Skin of body (tissue), 2 donors: ENCODE measurements around the gene C19orf44. TPM values are rescaled to one million over a fixed set of nuclear protein-coding genes. Genes with fewer than 3 reads are reported as not detected.
"Not testable (repeated sequence)": the region's sequence is repeated elsewhere in the genome, so short reads cannot be mapped to it uniquely, and the experiment has no call there.

Experiments used
- DNase-seq: peaks from one replicate; lab custom pipeline; 2025; lab: John Stamatoyannopoulos, UW
- total RNA-seq: library from RNA; depleted of rRNA; stranded (reverse); fragments of >200 nt; gene quantifications from one replicate; pipeline ENCODE4 v1.2.3, GENCODE V29; 2014

The C19orf44 gene
- total RNA-seq, 1 donor from 2014 or later, result 2.9 TPM

DNA sequence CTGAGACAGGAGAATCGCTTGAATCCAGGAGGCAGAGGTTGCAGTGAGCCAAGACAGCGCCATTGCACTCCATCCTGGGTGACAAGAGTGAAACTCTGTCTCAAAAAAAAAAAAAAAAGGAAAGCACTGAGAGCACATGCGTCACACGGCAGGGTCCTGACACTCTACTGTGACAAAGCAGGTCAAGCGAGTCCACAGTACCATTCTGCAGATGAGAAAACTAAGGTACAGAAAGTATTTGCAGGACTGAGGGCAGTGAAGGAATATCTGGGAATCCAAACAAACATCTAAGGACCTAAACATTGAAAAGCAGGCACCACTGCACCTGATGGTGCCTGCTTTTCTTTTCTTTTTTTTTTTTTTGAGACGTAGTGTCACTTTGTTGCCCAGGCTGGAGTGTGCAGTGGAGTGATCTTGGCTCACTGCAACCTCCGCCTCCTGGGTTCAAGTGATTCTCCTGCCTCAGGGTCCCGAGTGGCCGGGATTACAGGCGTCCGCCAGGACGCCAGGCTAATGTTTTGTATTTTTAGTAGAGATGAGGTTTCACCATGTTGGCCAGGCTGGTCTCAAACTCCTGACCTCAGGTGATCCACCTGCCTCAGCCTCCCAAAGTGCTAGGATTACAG, 29.3 kb upstream of the C19orf44 start:
- DNase-seq, result not testable (repeated sequence)

DNA sequence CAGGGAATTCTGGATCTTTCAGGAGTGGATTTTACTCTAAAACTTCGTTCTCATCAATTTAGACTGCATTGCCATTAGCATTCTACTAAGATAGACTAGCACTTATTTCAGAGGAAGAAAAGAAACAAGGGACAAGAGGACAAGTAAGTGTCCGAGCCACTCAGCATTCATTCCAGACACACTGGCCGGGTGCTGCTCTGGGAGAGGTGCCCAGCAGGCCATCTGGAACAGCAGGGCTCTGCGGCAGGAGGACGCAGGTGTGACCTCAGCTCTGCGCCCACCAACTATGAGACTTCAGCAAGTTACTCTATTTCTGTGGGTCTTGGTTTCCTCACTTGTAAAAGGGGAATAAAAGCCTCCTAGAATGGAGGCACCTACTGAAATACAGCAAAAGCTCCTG, 28.6 kb upstream of the C19orf44 start:
- DNase-seq, result no peak

DNA sequence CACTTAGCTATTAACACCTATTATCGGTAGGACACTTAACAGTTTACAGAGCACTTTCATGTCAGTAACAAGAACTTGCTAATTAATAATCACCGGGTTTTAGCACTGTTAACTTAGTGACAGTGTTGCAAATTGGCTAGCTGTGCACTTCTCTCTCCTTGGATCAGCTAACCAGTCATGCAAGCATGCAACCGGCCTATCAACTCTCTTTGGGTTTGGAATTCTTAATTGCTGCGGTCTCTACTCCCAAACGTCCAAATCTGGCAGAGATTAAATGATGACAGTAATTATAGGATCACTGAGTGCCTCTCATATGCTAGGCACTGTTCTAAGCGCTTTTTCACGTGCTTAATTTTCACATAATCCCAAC, 25.7 kb upstream of the C19orf44 start:
- DNase-seq, result no peak

DNA sequence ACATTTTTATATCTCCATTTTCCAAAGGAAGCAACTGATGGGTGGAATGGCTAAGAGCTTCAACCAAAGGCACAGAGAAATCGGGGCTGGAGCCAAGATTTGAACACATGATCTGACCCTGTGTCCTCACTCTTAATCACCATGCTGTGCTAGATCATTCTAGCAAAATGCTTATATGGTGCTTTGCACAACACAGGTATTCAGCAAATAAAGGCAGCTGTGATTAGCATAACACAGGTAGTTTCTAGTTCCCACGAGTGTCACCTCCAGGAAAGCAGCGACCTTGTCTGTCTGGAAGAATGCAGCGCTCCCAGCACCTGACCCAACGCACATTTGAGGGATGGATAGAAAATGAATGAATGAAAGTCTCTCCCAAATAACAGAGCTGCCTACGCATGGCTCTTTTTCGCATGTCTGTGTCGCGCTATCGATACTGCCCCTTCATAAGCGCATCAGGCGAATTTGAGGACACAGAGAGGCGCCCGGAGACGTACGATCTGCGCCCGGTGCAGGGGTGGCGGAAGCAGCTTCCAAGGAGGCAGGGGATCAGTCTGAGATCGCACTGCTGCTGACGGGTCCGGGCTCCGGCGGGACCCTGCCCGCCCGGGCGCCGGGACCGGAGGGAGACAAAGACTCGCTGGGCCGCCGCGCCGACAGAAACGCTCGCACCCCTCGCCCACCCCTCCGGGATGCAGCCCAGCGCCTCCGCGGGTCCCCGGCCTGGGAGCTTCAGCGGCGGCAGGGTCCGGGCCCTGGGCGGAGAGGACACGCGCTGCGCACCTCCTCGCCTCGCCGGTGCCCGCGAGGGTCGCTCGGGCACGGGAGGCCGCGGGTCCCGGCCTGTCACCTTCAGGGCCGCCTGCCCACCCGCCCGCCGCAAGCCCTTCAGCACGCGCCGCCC, 25.0 kb upstream of the C19orf44 start:
- DNase-seq, result no peak

DNA sequence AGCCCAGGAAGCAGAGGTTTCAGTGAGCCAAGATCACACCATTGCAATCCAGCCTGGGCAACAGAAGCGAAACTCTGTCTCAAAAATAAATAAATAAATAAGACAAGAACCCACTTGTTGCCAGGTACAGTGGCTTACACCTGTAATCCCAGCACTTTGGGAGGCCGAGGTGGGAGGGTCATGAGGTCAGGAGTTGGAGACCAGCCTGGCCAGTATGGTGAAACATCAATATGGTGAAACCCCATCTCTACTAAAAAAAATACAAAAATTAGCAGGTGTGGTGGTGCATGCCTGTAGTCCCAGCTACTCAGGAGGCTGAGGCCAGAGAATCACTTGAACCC, 23.7 kb upstream of the C19orf44 start:
- DNase-seq, result not testable (repeated sequence)

DNA sequence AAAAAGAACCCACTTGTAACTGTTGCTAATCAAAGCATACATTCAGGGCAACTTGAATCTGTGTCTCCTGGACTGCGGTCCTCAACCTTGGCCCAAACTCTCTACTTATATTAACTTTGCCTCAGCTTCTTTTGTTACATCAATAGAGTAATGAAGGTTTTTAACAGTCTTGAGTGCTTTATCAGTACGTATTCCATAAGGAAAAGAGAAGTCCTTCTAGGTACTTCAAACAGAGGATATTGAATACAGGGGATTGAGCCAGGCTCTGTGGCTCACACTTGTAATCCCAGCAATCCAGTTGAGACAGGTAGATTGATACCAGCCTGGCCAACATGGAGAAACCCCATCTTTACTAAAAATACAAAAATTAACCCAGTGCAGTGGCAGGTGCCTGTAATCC, 23.2 kb upstream of the C19orf44 start:
- no peak for DNase-seq

DNA sequence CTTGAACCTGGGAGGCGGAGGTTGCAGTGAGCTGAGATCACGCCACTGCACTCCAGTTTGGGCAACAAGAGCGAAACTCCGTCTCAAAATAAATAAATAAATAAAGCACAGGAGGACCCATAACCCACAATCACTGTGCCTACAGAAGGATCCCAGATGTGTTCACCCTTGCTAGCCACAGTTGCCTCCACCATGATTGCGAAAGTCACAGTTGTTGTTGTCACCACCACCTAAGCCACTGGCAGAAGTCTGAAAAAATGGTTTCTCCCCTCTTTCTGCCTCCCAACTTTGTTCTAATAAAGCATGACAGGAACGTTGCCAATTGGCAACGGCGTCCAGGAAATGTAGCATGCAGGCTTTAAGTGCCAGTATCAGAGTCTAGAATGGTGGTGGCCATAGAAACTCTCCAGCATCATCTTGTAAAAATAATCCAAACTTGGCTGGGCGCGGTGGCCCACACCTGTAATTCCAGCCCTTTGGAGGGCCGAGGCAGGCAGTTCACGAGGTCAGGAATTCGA, 22.3 kb upstream of the C19orf44 start:
- no peak for DNase-seq

DNA sequence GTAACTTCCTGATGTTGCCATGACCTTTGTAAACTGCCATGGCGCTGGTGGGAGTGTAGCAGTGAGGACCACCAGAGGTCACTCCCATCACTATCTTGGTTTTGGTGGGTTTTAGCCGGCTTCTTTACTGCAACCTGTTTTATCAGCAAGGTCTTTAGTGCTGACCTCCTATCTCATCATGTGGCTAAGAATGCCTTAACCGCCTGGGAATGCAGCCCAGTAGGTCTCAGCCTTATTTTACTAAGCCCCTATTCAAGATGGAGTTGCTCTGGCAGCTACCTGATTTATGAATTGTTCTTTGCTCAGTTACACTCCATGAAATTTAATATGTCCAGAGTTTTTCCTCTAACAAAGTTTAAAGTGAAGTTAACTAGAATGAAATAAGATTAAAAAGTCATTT, 19.8 kb upstream of the C19orf44 start:
- DNase-seq, result no peak

DNA sequence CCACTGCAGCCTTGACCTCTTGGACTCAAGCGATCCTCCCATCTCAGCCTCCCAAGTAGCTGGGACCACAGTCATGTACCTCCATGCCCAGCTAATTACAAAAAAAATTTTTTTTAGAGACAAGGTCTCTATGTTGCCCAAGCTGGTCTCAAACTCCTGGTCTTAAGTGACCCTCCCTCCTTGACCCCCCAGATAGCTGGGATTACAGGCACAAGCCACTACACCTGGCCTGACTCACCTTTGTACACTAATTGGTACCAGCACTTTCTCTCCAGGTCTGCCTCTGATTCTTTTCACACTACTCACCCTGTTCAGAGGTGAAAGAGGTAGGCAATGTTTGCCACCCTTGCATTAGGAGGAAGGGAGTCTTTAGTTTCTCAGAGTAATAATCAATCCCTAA, 18.9 kb upstream of the C19orf44 start:
- no peak for DNase-seq

DNA sequence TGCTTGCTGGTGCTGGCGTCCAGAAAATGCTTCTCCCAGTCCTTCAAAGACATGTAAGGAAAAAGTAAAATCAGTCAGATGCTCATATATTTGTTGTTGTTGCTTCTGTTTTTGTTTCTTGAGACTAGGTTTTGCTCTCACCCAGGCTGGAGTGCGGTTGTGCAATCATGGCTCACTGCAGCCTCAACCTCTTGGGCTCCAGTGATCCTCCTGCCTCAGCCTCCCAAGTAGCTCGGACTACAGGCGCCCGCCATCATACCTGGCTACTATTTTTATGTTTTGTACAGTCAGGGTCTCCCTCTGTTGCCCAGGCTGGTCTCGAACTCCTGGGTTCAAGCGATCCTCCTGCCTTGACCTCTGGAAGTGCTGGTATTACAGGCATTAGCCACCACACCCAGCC, 13.4 kb upstream of the C19orf44 start:
- no peak for DNase-seq

DNA sequence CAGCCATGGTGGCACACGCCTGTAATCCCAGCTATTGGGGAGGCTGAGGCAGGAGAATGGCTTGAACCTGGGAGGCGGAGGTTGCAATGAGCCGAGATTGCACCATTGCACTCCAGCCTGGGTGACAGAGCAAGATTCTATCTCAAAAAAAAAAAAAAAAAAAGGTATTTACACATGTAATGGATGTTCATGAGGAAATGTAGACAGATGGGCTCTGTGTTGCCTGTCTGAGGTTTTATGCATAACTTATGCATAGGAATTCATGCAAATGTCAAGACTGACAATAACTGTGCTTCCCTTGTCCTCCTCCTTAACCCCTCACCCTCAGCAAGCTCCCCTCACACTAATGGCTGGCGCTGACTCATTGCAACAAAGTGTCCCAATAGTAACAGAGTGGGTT, 9.7 kb upstream of the C19orf44 start:
- not testable (repeated sequence) for DNase-seq

DNA sequence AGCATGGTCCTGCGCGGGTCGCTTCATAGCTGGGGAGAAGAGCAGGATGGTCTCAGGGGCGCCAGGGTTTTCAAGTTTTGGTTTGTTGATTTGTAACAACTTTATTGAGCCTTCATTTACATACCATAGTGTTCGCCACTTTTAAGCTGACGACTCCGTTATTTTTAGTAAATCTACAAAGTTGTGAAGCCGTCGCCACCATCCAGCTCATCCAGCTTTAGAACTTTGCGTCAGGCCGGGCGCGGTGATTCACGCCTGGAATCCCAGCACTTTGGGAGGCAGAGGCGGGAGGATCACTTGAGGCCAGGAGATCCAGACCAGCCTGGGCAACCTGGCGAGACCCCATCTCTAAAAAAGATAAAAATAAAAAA, 404 bp downstream of the C19orf44 start:
- DNase-seq, result no peak

DNA sequence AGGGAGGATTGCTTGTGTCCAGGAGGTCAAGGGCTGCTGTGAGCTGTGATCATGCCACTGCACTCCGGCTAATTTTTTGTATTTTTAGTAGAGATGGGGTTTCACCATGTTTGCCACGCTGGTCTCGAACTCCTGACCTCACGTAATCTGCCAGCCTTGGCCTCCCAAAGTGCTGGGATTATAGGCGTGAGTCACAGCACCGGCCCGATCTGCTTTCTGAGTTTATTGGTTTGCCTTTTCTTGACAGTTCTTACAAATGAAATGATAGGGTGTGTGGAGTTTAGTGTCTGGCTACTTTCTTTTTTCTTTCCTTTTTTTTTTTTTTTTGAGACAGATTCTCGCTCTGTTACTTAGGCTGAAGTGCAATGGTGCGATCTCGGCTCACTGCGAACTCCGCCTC, 848 bp downstream of the C19orf44 start:
- DNase-seq, result no peak

DNA sequence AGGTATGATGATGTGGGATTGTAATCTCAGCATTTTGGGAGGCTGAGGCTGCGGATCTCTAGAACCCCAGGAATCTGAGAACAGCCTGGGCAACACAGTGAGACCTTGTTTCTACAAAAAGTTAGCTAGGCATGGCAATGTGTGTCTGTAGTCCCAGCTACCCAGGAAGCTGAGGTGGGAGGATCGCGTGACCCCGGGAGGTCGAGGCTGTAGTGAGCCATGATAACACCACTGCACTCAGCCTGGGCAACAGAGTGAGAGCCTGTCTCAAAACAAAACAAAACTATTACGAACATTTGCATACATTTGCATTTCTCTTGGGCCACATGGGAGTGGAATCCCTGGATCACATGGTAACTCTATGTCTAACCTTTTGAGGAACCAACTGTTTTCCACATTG, 1.6 kb downstream of the C19orf44 start:
- DNase-seq, result no peak

DNA sequence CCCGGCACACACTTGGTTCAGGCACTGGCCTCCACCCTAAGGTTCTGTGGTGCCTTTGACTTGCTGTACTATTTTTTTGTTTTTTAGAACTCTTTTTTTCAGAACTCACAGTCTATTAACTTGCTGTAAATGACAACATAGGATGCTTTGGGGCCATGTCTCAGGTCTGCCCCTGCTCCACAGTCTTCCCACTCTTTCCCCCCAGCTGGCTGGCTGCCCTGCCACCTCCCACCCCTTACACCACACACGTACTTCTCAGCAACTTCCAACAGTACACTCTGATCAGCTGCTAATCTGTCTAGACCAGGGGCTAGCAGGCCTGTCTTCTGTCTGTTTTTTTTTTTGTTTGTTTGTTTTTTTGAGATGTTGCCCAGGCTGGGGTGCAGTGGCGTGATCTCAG, 8.1 kb downstream of the C19orf44 start:
- no peak for DNase-seq

DNA sequence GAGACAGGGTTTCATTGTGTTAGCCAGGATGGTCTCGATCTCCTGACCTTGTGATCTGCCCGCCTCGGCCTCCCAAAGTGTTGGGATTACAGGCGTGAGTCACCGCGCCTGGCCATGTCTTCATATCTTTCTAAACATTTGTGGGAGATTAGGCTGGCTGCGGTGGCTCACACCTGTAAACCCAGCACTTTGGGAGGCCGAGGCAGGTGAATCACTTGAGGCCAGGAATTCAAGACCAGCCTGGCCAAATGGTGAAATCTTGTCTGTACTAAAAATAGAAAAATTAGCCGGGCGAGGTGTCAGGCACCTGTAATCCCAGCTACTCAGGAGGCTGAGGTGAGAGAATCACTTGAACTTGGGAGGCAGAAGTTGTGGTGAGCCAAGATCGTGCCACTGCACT, 10.0 kb downstream of the C19orf44 start:
- DNase-seq, result not testable (repeated sequence)

DNA sequence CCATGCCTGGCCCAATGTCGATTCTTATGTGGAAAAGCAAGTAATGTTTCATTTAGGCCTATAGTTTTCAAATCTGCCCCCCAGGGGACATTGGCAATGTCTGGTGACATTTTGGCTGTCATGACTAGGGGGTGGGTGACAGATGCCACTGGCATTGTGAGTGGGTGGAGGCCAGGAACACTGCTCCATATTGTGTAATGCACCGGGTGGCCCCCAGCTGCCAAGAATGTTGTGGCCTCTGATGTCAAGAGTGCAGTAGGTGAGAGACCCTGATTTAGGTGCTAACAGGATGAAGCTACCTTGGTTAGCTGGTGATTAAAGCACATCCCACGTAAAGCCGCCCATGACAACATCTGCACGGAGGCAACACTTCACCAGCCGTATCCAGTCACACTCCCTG, 10.8 kb downstream of the C19orf44 start:
- DNase-seq, result no peak

DNA sequence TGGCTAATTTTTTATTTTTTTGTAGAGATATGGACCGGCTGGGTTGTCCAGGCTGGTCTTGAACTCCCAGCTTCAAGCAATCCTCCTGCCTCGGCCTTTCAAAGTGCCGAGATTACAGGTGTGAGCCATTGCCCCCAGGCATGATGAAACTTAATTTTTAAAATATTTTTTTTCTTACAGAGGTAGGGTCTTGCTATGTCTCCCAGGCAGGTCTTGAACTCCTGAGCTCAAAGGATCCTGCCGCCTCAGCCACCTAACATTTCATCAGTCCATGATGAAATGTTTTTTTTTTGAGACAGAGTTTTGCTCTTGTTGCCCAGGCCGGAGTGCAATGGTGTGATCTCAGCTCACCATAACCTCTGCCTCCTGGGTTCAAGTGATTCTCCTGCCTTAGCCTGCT, 12.4 kb downstream of the C19orf44 start:
- DNase-seq, result no peak

DNA sequence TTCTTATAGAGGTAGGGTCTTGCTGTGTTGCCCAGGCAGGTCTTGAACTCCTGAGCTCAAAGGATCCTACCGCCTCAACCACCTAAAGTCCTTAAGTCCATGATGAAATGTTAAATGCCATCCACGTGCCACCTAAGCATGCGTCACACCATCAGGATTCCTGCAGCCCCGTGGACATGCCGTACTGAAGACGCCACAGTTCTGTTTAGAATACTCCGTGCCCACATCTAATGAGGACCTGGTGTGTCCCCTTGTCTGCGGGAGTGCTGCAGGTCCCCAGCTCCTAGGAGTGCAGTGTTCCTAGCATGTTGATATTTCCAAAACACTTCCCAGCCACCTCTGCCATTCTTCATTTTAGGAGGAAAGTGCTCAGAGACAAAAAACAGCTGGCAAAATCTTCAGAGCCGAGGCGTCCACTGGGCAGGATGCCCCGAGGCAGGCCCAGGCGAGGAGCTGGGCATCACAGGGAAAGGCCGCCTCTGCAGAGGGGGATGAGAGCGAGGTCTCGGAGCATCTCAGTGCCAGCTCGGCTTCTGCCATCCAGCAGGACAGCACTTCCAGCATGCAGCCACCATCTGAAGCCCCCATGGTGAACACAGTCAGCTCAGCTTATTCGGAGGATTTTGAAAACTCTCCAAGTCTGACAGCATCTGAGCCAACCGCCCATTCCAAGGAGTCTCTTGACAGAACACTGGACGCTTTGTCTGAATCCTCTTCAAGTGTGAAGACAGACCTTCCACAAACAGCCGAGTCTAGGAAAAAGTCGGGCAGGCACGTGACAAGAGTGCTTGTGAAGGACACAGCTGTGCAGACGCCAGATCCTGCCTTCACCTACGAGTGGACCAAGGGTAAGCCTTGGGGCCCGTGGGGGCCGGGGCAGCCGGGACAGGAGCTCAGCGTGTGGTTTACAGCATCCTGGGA, 13.2 kb downstream of the C19orf44 start:
- peak; percentile 43 for DNase-seq

DNA sequence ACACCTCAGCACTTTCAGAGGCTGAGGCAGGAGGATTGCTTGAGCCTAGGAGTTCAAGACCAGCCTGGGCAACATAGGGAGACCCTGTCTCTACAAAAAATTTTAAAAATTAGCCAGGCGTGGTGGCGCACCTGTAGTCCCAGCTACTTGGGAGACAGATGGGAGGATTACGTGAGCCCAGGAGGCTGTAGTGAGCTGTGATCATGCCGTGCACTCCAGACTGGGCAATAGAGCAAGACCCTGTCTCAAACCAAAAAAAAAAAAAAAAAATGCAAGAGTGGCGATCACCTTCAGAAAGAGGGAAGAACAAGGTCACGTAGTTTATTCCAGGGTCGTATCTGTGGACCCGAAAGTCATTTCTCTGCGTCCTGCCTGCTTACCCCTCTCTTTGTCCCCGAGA, 16.4 kb downstream of the C19orf44 start:
- not testable (repeated sequence) for DNase-seq

DNA sequence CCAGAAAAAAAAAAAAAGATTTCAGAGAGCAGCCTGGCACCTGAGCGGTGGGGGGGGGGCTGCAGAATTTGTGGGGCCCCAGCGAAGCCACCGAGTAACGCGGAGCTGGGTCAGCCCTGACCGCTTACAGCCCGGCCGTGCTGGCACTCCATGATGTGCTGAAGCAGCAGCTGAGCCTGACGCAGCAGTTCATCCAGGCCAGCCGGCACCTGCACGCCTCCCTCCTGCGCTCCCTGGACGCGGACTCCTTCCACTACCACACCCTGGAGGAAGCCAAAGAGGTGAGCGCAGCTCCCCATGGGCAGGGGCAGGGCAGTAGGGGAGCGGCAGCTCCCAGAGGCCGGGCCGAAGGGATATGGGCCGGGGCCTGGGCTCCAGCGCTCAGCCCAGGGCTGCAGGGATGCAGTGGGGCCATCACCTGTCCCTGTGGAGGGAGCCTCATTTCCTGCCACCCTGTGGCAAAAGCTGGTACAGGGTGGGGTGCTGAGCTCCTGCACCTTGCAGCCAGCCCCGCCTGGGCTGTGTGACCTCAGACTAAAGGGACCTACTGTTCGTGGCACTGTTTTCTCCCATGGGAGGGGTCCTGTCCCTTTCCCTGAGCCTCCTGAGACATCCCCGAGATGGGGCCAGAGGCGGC, 18.3 kb downstream of the C19orf44 start:
- DNase-seq, result no peak
